ENCODE measurements around the gene KCNAB2.

DNA sequence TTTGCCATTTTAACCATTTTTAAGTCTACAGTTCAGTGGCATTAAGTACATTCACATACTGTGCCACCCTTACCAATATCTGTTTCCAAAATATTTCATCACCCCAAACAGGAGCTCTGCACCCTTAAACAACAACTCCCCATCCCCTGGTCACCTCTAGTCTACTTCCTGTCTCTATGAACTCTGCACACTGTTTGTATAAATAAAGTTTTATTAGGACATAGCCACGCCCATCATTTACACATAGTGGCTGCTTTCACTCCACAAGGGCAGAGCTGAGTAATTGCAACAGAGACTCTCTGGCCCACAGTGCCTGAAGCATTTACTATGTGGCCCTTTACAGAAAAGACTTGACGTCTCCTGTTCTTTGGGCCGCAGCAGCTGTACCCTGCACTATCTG lies 30.1 kb downstream of the KCNAB2 start:
- TF ChIP-seq, protein P1, sequence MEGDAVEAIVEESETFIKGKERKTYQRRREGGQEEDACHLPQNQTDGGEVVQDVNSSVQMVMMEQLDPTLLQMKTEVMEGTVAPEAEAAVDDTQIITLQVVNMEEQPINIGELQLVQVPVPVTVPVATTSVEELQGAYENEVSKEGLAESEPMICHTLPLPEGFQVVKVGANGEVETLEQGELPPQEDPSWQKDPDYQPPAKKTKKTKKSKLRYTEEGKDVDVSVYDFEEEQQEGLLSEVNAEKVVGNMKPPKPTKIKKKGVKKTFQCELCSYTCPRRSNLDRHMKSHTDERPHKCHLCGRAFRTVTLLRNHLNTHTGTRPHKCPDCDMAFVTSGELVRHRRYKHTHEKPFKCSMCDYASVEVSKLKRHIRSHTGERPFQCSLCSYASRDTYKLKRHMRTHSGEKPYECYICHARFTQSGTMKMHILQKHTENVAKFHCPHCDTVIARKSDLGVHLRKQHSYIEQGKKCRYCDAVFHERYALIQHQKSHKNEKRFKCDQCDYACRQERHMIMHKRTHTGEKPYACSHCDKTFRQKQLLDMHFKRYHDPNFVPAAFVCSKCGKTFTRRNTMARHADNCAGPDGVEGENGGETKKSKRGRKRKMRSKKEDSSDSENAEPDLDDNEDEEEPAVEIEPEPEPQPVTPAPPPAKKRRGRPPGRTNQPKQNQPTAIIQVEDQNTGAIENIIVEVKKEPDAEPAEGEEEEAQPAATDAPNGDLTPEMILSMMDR (IDR thresholded peaks at IDR 0.05; ENCODE audit: insufficient read depth, low read depth, low read length) = no peak
- no peak for TF ChIP-seq EZH2 (IDR thresholded peaks at IDR 0.05; ENCODE audit: insufficient read depth, low read length)

All from astrocyte (in vitro differentiated cells and primary cell).